Measurements from ENCODE around the gene CCDC194.
"Not testable (repeated sequence)": the region's sequence is repeated elsewhere in the genome, so short reads cannot be mapped to it uniquely, and the experiment has no call there.

CCDC194 gene

DNA sequence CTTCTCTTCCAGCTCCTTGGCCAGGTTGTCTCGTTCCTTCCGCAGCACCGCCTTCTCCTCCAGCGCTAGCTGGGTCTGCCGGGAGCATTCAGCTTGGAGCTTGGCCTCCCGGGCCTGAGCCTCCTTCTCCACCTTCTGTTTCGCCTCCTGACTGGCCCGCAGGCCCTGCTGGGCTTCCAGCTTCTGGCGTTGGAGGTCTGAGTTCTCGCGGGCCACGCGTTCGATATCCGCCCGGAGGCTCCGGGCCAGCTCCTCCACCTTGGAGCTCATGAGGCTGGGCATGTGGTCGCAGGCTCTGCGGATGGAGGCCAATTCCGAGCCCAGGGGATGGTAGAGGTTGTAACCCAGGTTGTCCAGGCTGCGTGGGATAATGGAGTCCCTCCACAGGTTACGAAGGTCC lies 28.6 kb downstream of the CCDC194 start:
- no peak for DNase-seq

DNA sequence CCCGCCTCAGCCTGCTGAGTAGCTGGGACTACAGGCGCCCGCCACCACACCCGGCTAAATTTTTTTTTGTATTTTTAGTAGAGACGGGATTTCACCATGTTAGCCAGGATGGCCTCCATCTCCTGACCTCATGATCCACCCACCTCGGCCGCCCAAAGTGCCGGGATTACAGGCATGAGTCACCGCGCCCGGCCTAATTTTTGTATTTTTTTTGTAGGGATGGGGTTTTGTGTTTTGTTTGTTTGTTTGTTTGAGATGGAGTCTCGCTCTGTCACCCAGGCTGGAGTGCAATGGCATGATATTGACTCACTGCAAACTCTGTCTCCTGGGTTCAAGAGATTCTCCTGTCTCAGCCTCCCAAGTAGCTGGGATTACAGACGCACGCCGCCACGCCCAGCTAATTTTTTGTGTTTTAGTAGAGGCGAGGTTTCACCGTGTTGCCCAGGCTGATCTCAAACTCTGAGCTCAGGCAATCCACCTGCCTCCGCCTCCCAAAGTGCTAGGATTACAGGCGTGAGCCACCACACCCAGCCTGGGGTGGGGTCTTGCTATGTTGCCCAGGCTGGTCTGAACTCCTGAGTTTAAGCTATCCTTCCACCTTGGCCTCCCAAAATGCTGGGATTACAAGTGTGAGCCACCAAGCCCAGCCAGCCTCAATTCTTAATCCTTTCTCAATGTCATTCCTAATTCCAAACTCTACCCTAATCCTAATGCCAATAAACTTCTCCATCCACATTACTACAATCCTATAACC lies 30.0 kb downstream of the CCDC194 start:
- DNase-seq: not testable (repeated sequence)

DNA sequence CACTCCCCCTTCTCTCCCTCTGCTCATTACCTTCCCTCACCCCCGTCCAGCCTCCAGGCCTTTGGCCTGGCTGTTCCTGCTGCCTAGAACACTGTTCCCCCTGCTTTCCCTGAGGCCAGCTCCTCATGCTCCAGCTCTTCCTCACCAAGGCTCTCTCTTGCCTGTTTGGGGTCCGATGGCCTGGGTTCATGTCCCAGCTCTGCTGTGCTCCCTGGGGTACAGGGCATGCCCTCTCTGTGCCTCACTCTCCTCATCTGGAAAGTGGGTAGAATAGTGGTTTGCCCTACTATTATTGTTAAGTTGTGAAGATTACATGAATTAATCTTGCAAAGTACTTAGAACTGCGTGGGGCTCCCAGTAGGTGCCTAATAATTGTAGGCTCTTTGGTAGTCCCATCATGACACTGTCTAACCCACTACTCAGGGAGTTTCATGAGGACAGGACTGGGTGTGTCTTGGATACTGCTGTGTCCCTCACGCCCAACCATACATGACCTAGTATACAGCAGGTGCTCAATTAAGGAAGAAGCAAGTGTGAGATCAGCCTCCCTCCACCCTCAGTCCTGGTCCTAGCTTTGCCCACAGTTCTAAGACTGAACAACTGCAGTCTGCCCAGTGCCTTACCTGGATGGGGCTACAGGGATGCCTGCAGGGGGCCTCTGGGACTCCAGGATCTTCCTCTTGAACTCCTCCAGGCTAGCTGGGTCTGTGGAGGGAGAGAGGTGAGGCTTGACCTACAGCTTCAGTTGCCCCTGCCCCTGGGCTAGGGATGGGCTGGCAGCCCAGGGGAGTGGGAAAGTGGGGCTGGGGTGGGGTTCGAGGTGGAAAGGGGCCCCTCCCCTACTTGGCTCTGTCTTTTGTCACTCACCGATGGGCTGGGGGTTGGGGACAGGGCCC lies 33.8 kb downstream of the CCDC194 start:
- no peak for DNase-seq

DNA sequence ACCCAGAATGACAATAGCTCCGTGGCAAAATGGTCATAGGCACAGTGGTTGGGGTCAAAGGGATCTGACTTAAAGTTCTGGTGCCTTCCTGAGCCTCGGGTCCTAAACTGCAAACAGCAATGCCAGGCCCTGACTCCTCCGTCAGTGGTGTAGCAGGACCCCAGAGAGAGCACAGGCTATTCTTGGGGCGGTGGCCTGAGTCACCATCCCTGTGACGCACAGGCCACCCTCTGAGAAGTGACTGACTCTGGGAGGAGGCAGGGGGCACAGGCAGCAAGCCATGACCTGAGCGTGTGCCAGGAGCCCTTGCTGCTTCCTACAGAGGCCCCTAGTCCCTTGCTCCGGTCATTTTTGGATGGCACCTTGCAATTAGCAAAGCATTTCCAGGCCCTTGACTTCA lies 35.6 kb downstream of the CCDC194 start:
- no peak for DNase-seq

DNA sequence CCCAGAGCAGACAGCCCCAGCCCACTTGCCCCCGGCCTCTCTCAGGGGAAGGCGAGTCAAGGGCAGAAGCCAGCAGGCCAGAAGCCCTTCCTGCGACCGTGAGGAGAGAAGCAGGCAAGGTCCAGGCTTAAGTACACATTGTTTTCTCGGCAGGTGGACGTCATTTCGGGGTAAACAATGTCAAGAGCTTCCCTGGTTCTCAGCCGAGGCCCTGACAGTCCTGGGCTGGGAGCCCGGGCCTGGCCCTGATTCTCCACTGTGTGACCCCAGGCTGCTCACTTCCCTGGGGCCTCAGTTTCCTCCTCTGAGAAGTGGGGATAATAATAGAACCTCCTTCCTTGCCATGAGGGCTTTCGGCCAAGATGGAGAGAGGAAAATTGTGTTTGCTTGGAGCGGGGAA lies 36.3 kb downstream of the CCDC194 start:
- DNase-seq: no peak

DNA sequence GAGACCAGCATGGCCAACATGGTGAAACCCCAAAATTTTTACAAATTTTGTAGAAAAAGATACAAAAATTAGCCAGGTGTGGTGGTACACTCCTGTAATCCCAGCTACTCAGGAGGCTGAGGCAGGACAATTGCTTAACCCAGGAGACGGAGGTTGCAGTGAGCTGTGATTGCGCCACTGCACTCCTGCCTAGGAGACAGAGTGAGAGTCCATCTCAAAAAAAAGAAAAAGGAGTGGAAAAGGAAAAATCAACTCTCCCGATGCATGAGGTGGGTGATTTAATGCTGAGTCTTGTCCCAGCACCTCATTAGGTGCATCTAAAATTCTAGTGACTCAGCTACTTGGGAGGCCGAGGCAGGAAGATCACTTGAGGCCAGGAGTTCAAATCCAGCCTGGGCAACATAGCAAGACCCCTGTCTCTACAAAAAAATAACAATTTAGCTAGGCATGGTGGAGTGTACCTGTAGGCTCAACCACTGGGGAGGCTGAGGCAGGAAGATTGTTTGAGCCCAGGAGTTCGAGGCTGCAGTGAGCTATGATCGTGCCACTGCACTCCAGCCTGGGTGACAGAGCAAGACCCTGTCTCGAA lies 36.8 kb downstream of the CCDC194 start:
- no peak for DNase-seq

DNA sequence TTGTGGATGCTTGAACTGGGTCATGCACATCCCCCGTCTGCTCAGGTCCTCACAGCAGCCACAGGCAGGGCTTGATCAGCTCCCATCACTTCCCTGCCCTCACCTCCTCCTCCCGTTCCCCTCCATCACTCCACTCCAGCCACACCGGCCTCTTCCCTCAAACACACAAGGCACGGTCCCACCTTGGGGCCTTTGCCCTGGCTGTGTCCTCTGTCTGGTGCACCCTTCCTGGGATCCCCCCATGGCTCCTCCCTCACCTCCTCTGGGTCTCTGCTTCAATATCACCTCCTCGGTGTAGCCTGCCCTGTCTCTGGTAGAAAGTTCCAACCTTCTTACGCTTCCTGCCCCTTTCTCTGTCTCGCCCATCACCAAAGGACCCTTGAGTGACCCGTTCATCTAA lies 40.6 kb downstream of the CCDC194 start:
- DNase-seq: no peak

DNA sequence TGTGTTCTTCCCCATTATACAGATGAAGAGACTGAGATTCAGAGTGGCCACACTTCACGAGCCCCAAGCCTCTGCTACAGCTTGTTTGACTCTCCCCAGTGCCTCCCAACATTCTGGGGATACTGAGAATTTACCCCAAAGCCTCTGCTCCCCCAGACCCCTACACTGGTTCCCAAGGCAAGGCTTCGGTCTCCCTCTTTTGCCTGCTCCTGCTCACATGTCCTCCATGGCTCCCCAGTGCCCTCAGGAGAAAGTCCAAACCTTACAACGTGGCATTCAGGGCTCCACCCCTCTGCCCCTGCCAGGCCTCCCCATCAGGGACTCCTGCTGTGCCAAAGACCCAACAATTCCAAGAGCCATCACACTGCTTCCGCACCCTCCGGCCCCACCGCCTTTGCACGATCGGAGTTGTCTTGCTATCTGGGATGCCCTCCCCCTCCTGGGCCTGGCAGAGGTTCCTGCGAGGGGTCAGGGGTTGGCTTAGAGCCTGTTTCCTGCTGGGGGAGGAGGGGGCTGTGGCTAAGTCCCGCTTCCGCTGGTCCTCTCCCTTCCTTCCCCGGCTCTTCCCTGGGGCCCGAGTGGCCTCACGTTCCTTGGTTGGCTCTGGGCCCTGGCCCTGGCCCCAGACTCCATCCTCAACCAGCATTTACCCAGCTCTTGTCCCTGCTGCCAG lies 41.3 kb downstream of the CCDC194 start:
- DNase-seq: no peak

DNA sequence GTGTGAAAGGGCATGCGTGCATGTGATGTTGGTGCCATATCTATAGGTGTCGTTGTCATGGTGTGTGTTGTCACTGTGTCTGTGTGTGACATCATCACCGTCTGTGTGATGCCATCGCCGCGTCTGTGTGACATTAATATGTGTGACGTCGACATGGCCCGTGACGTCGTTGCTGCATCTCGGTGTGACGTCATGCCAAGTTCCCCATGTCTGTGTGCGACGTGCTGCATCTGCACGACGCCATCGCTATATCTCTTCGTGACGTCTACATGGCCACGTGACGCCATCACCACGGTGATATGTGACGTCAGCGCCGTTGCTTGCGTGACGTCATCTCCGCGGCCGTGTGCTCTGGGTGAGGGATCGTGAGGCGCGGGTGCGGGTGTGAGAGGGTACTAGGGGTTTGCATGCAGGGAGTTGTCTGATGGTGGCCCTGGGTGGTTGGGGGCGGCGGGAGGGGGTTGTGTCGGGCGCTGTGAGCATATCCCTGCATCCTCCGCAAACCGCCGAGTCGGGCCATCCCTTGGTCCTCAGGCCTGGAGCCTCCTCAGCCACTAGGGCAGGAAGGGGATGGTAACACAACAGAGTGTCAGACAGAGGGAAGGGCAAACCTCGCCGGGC lies 42.1 kb downstream of the CCDC194 start:
- no peak for DNase-seq

DNA sequence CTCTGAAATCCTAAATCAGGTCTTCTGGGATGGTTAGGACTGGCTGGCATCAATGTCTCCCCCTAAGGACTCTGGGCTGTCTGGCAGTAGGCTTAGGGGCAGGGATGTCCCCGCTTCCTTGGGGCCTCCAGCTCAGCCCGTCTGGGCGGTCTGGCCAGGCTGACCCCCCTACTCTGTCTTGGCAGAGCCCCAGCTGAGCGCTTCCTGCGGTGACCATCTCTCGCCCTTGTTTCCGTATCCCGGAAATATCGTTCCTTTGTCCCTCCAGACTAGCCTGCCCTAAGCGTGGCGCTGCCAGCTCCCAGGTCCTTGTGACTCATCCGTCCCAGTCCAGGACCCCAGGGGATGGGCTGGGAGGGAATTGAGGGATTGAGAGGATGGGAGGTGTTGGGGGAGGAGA lies 45.3 kb downstream of the CCDC194 start:
- DNase-seq: no peak

DNA sequence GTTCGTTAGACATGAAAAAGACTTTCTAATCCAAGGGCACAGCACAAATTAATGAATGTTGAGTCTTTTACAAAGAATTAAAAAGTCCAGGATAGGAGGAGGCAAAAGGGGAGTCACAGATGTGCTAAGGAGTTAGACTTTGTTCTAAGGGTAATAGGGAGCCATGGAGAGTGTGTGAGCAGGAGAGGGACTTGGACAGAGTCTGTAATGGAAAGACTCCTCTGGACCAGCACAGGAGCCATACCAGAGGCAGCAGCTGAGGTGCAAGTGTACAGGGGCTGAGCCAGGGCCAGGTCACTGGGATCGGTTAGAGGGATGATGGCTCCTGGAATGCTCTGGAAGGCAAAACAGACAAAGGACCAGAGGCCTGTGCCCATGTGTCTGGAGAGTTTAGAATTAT lies 46.1 kb downstream of the CCDC194 start:
- DNase-seq: no peak

DNA sequence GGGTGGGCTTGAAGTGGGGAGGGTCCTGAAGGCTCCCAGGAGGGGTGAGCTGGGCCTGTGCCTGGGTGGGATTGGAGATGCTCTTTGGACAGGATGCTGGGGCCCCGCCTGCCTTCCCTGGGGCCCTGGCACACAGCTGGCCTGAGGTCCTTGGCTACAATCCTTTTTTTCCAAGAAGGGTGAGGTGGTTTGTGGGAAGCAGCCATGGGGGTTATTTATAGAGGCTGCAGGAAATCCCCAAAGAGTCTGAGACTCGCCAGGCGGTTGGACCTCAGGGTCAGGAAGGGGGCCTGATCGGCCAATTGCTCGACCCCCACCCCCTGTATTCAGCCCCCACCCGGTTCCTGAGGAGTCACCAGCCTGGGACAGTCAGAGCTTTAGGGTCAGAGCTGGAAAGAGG lies 46.6 kb downstream of the CCDC194 start:
- no peak for DNase-seq

DNA sequence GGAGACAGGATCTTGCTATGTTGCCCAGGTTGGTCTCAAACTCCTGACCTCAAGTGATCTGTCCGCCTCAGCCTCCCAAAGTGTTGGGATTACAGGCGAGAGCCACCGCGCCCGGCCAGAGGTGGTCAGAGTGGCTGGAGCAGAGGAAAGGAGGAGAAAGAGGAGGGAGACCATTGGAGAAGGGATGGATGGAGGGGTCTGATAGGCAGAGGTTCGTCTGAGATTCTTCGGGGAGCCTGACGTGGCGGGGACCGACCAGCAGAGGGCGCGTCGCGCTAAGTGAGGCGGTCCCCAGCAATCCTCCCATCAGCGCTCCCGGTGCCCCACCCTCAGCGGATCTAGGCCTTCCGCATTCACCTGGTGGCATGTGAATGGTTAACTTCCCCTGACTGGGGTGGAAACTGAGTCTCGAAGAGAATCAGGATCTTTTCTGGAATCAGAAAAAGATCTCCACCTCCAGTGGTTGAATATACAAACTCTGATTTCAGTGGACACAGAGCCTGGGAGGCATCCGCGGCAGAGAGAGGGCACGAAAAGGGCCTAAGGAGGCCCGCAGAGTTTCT lies 47.8 kb downstream of the CCDC194 start:
- peak; percentile 16 to 64 for DNase-seq

DNA sequence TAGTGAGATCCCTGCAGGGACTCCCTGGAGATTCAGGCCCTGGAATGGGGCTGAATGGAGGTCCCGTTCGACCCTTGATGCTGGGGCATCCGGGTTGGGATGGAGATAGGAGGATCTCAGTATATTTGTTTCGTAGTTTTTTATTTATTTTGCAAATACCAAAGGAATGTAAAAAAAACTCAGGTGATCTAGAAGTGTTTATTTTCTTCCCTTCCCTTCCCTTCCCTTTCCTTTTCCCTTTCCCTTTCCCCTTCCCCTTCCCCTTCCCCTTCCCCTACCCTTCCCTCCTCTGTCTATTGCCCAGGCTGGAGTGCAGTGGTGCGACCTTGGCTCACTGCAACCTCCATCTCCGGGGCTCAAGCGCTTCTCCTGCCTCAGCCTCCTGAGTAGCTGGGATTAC lies 52.2 kb downstream of the CCDC194 start:
- no peak for DNase-seq

DNA sequence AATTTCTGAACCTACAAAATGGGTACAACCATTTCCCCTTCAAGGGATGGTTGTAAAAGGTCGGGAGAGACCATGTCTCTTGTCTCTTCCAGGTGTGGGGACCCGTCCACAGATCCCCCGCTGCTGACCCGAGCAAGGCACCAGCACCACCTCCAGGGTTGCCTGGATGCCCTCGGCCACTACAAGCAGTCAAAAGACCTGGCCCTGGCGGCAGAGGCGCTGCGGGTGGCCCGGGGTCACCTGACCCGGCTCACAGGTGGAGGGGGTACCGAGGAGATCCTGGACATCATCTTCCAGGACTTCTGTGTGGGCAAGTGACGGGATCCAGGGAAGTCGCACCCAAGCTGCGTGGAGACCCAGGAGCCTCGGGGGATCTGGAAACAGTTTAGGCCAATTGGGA lies 52.6 kb downstream of the CCDC194 start:
- no peak for DNase-seq

DNA sequence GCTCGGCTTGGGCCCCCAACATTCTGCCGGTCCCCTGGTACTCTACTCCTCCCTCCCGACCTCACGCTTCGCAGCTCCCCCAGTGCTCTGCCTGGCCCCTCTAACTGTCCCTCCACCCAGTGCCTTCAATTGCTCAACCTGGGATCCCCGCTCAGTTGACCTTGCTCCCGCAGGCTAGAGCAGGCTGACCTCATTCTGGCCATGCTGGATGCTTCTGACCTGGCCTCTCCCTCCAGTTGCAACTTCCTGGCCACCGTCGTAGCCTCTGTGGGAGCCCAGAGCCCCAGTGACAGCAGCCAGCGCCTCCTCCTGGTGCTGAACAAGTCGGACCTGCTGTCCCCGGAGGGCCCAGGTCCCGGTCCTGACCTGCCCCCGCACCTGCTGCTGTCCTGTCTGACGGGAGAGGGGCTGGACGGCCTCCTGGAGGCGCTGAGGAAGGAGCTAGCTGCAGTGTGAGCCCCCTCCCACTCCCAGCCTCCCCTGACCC lies 53.1 kb downstream of the CCDC194 start:
- DNase-seq: no peak
